Esophagus squamous epithelium (tissue), 5 donors: ENCODE measurements around the gene PRKN. TPM values are rescaled to one million over a fixed set of nuclear protein-coding genes. Genes with fewer than 3 reads are reported as not detected.

Source experiments
- DNase-seq: peaks from one replicate; lab custom pipeline; 2025; lab: John Stamatoyannopoulos, UW
- H3K27ac ChIP-seq, 4 donors: fragments of 200-600 bp; sonication (generic); one replicate each; pipeline ENCODE4 v1.5.1; 2016 to 2019; ENCODE audit warnings: mild to moderate bottlenecking in 1 of 4
- H3K27me3 ChIP-seq, 4 donors: fragments of 200-600 bp; sonication (generic); 1 replicate in 3 of 4; 2 replicates in 1 of 4; pipeline versions ENCODE4 v1.5.1 to v1.6.0; 2017 to 2021; ENCODE audit warnings: antibody characterized with exemption in 1 of 4
- H3K36me3 ChIP-seq, 3 donors: fragments of 200-600 bp; sonication (generic); one replicate each; pipeline ENCODE4 v1.5.1; 2016 to 2019
- H3K4me1 ChIP-seq, 3 donors: fragments of 200-600 bp; sonication (generic); one replicate each; pipeline ENCODE4 v1.5.1; 2017 to 2019
- H3K4me3 ChIP-seq, 4 donors: fragments of 200-600 bp; sonication (generic); 1 replicate in 3 of 4; 2 replicates in 1 of 4; pipeline ENCODE4 v1.5.1; 2016 to 2019; ENCODE audit warnings: mild to moderate bottlenecking in 2 of 4, moderate library complexity in 1 of 4
- H3K9me3 ChIP-seq, 3 donors: fragments of 200-600 bp; sonication (generic); one replicate each; pipeline ENCODE4 v1.5.1; 2016 to 2019
- CTCF ChIP-seq, 6 experiments: fragments of 450-650 bp in 4 of 6; fragments of 200-600 bp in 2 of 6; sonication (generic) in 2 of 6; IDR thresholded peaks; one replicate each; pipeline ENCODE4 v1.5.1; 2016 to 2019; ENCODE audit warnings: antibody characterized with exemption in 6 of 6, mild to moderate bottlenecking in 4 of 6, moderate library complexity in 4 of 6
- POLR2A ChIP-seq, 4 donors: fragments of 450-650 bp; IDR thresholded peaks; one replicate each; pipeline ENCODE4 v1.6.1; 2017; ENCODE audit warnings: antibody characterized with exemption in 4 of 4, mild to moderate bottlenecking in 4 of 4, moderate library complexity in 3 of 4
- WGBS, 2 donors: methylation state at CpG; one replicate each; pipeline ENCODE4 v1.1.5; 2018; 5-methylcytosine and 5-hydroxymethylcytosine counted together
- intact Hi-C: fragments of 100-400 bp; cut with DNase I; formaldehyde crosslinking; loops from one replicate; pipeline ENCODE4 v1.15.0; 2022
- total RNA-seq, 4 donors: library from RNA; depleted of rRNA; stranded (reverse); fragments of >200 nt; gene quantifications; one replicate each; pipeline ENCODE4 v1.1.0, GENCODE V29; 2016
- donor health status: DM: yes; HTN: yes; CAD: no.

Gene PRKN
- total RNA-seq, 4 donors from 2014 or later = 0.70 to 5.5 (median 2.2) TPM

- H3K9me3 ChIP-seq = no peaks in the 10 kb centered on the region
- H3K27me3 ChIP-seq = no peaks in the 10 kb centered on the region
- H3K36me3 ChIP-seq = no peaks in the 10 kb centered on the region
- H3K27ac ChIP-seq = no peak overlapping the region
- DNase-seq = no peak
- intact Hi-C loops = no loop called here
- no peaks in the 10 kb centered on the region for H3K4me1 ChIP-seq
- WGBS, 2 donors = 87 to 97% methylated on average over 9 of the region's 9 CpGs
- TF ChIP-seq CTCF (IDR thresholded peaks at IDR 0.05) (no peak), POLR2A (IDR thresholded peaks at IDR 0.05) (no peak)
- no peak overlapping the region for H3K4me3 ChIP-seq
Measured at GRCh38 chr6:162554531-162554930, 173.0 kb downstream of the PRKN start.

- DNase-seq = no peak
- TF ChIP-seq POLR2A (IDR thresholded peaks at IDR 0.05) = no peak
- TF ChIP-seq CTCF (IDR thresholded peaks at IDR 0.05) = no peak
- Histone ChIP-seq H3K36me3 (no peaks in the 10 kb centered on the region), H3K9me3 (no peaks in the 10 kb centered on the region), H3K27me3 (no peaks in the 10 kb centered on the region), H3K4me1 (no peaks in the 10 kb centered on the region), H3K4me3 (no peak overlapping the region), H3K27ac (no peak overlapping the region)
- intact Hi-C loops = no loop called here
- WGBS, 2 donors = 58 to 69% methylated on average over 4 of the region's 4 CpGs
Measured at GRCh38 chr6:162546905-162547304, 180.7 kb downstream of the PRKN start.

- intact Hi-C loops = no loop called here
- DNase-seq = no peak
- Histone ChIP-seq H3K9me3 (no peaks in the 10 kb centered on the region), H3K27me3 (no peaks in the 10 kb centered on the region), H3K4me1 (peaks cover 0 to 5% (median 0%) of the 10 kb centered on the region in 3 donors), H3K4me3 (no peak overlapping the region), H3K36me3 (no peaks in the 10 kb centered on the region), H3K27ac (no peak overlapping the region)
- TF ChIP-seq CTCF (IDR thresholded peaks at IDR 0.05) (no peak), POLR2A (IDR thresholded peaks at IDR 0.05) (no peak)
- WGBS, 2 donors = 79 to 89% methylated on average over 6 of the region's 6 CpGs
Measured at GRCh38 chr6:162543221-162543620, 184.3 kb downstream of the PRKN start.

GRCh38 chr6:162541019-162541601 is 186.5 kb downstream of the PRKN start:
- DNase-seq = no peak
- intact Hi-C loops = no loop called here
- Histone ChIP-seq H3K4me1 (peaks cover 0 to 5% (median 0%) of the 10 kb centered on the region in 3 donors), H3K27ac (no peak overlapping the region), H3K9me3 (no peaks in the 10 kb centered on the region), H3K4me3 (no peak overlapping the region), H3K36me3 (no peaks in the 10 kb centered on the region), H3K27me3 (no peaks in the 10 kb centered on the region)
- TF ChIP-seq CTCF (IDR thresholded peaks at IDR 0.05) (no peak), POLR2A (IDR thresholded peaks at IDR 0.05) (no peak)
- WGBS, 2 donors = 84 to 88% methylated on average over 4 of the region's 4 CpGs

GRCh38 chr6:162539321-162539720 is 188.2 kb downstream of the PRKN start:
- H3K4me1 ChIP-seq = peaks cover 0 to 5% (median 0%) of the 10 kb centered on the region in 3 donors
- intact Hi-C loops = no loop called here
- H3K36me3 ChIP-seq = no peaks in the 10 kb centered on the region
- DNase-seq = no peak
- H3K9me3 ChIP-seq = no peaks in the 10 kb centered on the region
- H3K27me3 ChIP-seq = no peaks in the 10 kb centered on the region
- no peak for TF ChIP-seq CTCF (IDR thresholded peaks at IDR 0.05)
- TF ChIP-seq POLR2A (IDR thresholded peaks at IDR 0.05) = no peak
- WGBS, 2 donors = 74 to 88% methylated on average over 3 of the region's 3 CpGs
- H3K27ac ChIP-seq = no peak overlapping the region
- H3K4me3 ChIP-seq = no peak overlapping the region
